Tibial artery (tissue), 4 donors: Measurements from ENCODE around the gene GPR34.
"Not testable (repeated sequence)": the region's sequence is repeated elsewhere in the genome, so short reads cannot be mapped to it uniquely, and the experiment has no call there.

Source experiments
- DNase-seq, 2 donors: peaks; one replicate each; pipeline ENCODE4 v3.0.0-alpha.2; 2019
- H3K27ac ChIP-seq, 2 donors: fragments of 200-600 bp; sonication (generic) in 1 of 2; 1 replicate in 1 of 2; 2 replicates in 1 of 2; pipeline ENCODE4 v1.5.1; 2018 to 2019; ENCODE audit warnings: mild to moderate bottlenecking in 1 of 2
- H3K27me3 ChIP-seq, 2 donors: fragments of 200-600 bp; sonication (generic) in 1 of 2; one replicate each; pipeline versions ENCODE4 v1.5.1 to v1.6.0; 2016 to 2019
- H3K36me3 ChIP-seq, 3 donors: fragments of 200-600 bp; sonication (generic) in 2 of 3; one replicate each; pipeline ENCODE4 v1.5.1; 2016 to 2019; ENCODE audit warnings: mild to moderate bottlenecking in 2 of 3
- H3K4me1 ChIP-seq, 4 donors: fragments of 200-600 bp; sonication (generic) in 2 of 4; 1 replicate in 3 of 4; 2 replicates in 1 of 4; pipeline ENCODE4 v1.5.1; 2016 to 2019
- H3K4me3 ChIP-seq, 2 donors: fragments of 200-600 bp; sonication (generic) in 1 of 2; 1 replicate in 1 of 2; 2 replicates in 1 of 2; pipeline ENCODE4 v1.5.1; 2018 to 2019; ENCODE audit warnings: mild to moderate bottlenecking in 2 of 2
- H3K9me3 ChIP-seq, 3 donors: fragments of 200-600 bp; sonication (generic) in 1 of 3; one replicate each; pipeline ENCODE4 v1.5.1; 2016 to 2019
- CTCF ChIP-seq, 2 experiments: fragments of 200-600 bp in 1 of 2; fragments of 450-650 bp in 1 of 2; IDR thresholded peaks; one replicate each; pipeline ENCODE4 v1.5.1; 2017 to 2019; ENCODE audit warnings: antibody characterized with exemption in 2 of 2, mild to moderate bottlenecking in 1 of 2, moderate library complexity in 1 of 2
- intact Hi-C: fragments of 100-400 bp; cut with DNase I; formaldehyde crosslinking; loops from one replicate; pipeline ENCODE4 v1.15.0; 2023; ENCODE audit warnings: low total_unique reads

GPR34 gene

GRCh38 chrX:41671082-41671481 lies 17.7 kb upstream of the GPR34 start:
- no peak for TF ChIP-seq CTCF (IDR thresholded peaks at IDR 0.05)
- intact Hi-C loops: no loop called here
- Histone ChIP-seq H3K9me3 (no peaks in the 10 kb centered on the region), H3K4me3 (no peak overlapping the region), H3K27me3 (no peaks in the 10 kb centered on the region), H3K36me3 (no peaks in the 10 kb centered on the region), H3K27ac (no peak overlapping the region), H3K4me1 (peaks cover 0 to 9% (median 0%) of the 10 kb centered on the region in 4 donors)
- no peak for DNase-seq

GRCh38 chrX:41672643-41673042 lies 16.1 kb upstream of the GPR34 start:
- DNase-seq: no peak
- TF ChIP-seq CTCF (IDR thresholded peaks at IDR 0.05): no peak
- Histone ChIP-seq H3K9me3 (no peaks in the 10 kb centered on the region), H3K4me3 (no peak overlapping the region), H3K36me3 (no peaks in the 10 kb centered on the region), H3K27ac (no peak overlapping the region), H3K27me3 (no peaks in the 10 kb centered on the region), H3K4me1 (peaks cover 0 to 15% (median 0%) of the 10 kb centered on the region in 4 donors)
- intact Hi-C loops: no loop called here

GRCh38 chrX:41676361-41676760 lies 12.4 kb upstream of the GPR34 start:
- H3K27me3 ChIP-seq, H3K4me3 ChIP-seq, DNase-seq, intact Hi-C loops, H3K9me3 ChIP-seq, H3K36me3 ChIP-seq: not testable (repeated sequence)
- peak overlapping the region in 1 of 2 donors; percentile 49 for H3K27ac ChIP-seq
- peaks cover 0 to 20% (median 0%) of the 10 kb centered on the region in 4 donors for H3K4me1 ChIP-seq

- no peak overlapping the region for H3K4me3 ChIP-seq
- H3K4me1 ChIP-seq: peaks cover 0 to 20% (median 0%) of the 10 kb centered on the region in 4 donors
- H3K36me3 ChIP-seq: no peaks in the 10 kb centered on the region
- TF ChIP-seq CTCF (IDR thresholded peaks at IDR 0.05): no peak
- H3K27me3 ChIP-seq: no peaks in the 10 kb centered on the region
- DNase-seq: no peak
- peak overlapping the region; percentile 33 to 49 for H3K27ac ChIP-seq
- intact Hi-C loops: no loop called here
- no peaks in the 10 kb centered on the region for H3K9me3 ChIP-seq
Observed at GRCh38 chrX:41677183-41678060, 11.4 kb upstream of the GPR34 start.

GRCh38 chrX:41684138-41684537 lies 4.6 kb upstream of the GPR34 start:
- Histone ChIP-seq H3K9me3 (no peaks in the 10 kb centered on the region), H3K4me1 (peaks cover 0 to 20% (median 0%) of the 10 kb centered on the region in 4 donors), H3K36me3 (no peaks in the 10 kb centered on the region), H3K4me3 (no peak overlapping the region), H3K27ac (peak overlapping the region in 1 of 2 donors; percentile 33), H3K27me3 (no peaks in the 10 kb centered on the region)
- TF ChIP-seq CTCF (IDR thresholded peaks at IDR 0.05): no peak
- no peak for DNase-seq
- intact Hi-C loops: no loop called here

GRCh38 chrX:41684940-41685339 lies 3.8 kb upstream of the GPR34 start:
- TF ChIP-seq CTCF (IDR thresholded peaks at IDR 0.05): no peak
- Histone ChIP-seq H3K36me3 (no peaks in the 10 kb centered on the region), H3K27me3 (no peaks in the 10 kb centered on the region), H3K27ac (no peak overlapping the region), H3K4me3 (no peak overlapping the region), H3K9me3 (no peaks in the 10 kb centered on the region), H3K4me1 (peaks cover 0 to 28% (median 0%) of the 10 kb centered on the region in 4 donors)
- no peak for DNase-seq
- intact Hi-C loops: no loop called here
